ENCODE measurements around the gene FAM43A. TPM values are rescaled to one million over a fixed set of nuclear protein-coding genes. Genes with fewer than 3 reads are reported as not detected.
A peak's percentile ranks its signal among the peaks of the same experiment; 100 is the strongest.

FAM43A gene
- total and polyA plus RNA-seq, 9 of the 15 experiments (the other 6 are each of a cell fraction or from before 2014, with no cell fraction given), result 0.03 to 1.2 (median 0.21) TPM

DNA sequence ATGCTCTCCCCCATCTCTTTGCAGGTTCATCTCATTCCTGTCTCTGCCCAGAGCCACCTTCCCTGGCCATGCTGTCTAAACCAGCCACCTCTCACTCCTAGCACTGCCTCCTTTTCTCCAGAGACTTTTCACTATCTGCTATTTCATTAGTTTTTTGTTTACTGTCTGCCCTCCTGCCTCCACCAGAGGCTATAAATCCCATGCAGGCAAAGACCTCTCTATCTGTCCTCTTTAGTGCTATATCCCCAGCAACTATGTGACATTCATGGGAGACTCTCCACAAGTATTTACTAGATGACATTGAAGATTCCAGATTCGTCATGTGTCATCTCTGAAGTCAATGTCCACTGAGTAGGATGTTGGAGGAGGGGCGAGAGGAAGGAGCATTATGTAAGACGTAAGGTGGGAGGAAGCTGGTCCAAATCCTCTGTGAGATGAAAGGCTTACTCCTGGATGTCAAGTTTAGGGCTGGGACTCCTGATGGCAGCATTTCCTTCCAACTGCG is 3.4 kb upstream of the FAM43A start (continued):
- TF ChIP-seq, protein P1, sequence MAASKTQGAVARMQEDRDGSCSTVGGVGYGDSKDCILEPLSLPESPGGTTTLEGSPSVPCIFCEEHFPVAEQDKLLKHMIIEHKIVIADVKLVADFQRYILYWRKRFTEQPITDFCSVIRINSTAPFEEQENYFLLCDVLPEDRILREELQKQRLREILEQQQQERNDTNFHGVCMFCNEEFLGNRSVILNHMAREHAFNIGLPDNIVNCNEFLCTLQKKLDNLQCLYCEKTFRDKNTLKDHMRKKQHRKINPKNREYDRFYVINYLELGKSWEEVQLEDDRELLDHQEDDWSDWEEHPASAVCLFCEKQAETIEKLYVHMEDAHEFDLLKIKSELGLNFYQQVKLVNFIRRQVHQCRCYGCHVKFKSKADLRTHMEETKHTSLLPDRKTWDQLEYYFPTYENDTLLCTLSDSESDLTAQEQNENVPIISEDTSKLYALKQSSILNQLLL (CRISPR knock-in tag; IDR thresholded peaks at IDR 0.05; ENCODE audit: borderline replicate concordance), result no peak
- TF ChIP-seq CEBPG (CRISPR knock-in tag; IDR thresholded peaks at IDR 0.05) (0 out of 2 replicates have a peak, but pooled peaks have one; percentile 15), CEBPG (tag; conservative IDR thresholded peaks at IDR 0.05 in 1 of 2, IDR thresholded peaks at IDR 0.05 in 1 of 2) (no peak), EHMT2 (IDR thresholded peaks at IDR 0.05) (0 out of 2 replicates have a peak, but pooled peaks have one; percentile 41), GATA2 (CRISPR knock-in tag; IDR thresholded peaks at IDR 0.05) (0 out of 2 replicates have a peak, but pooled peaks have one; percentile 19)

DNA sequence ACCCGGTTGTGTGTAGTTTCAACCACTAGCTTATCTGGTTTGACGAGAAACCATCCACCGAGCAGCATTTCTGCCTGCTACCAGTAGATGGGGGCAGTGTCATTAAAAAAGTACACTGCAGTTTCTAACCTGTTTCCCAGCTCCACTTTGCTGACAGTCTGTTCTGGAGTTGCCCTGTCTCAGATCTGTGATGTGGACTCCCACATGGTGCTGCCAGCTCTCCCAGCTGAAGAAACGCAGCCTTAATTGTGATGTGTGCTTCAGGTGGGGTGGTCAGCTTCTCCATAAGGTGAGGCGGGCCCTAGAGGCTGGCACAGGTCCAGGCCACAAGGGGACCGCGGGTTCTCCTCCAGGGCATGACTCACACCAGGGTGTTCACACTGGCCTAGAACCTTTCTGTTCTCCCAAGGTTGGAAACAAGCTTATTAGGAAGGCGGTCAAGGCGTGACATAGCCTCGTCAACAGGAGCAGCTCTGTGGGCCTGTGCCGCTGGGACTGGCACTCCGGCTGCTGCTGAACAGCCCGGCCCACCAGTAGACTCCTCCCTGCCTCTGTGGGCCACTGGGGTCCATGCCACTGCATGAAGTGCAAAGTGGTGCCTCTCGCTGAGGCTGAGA is 2.9 kb upstream of the FAM43A start:
- BruUV-seq (replicated peaks), result no TSS peak
- peak; percentile 99 for FAIRE-seq
- TF ChIP-seq POU5F1 (IDR thresholded peaks at IDR 0.05; ENCODE audit: borderline replicate concordance, low read depth, low read length, partially characterized antibody) (no peak), NFIX (CRISPR knock-in tag; IDR thresholded peaks at IDR 0.05; ENCODE audit: low read depth) (no peak), NONO (IDR thresholded peaks at IDR 0.05; ENCODE audit: low read depth in 2 of 2, low read length in 1 of 2) (no peak), ZNF408 (CRISPR knock-in tag; IDR thresholded peaks at IDR 0.05; ENCODE audit: low read depth) (no peak), FOXK2 (conservative IDR thresholded peaks at IDR 0.05 in 1 of 2, IDR thresholded peaks at IDR 0.05 in 1 of 2; ENCODE audit: low read depth in 2 of 2) (0 out of 4 replicates have a peak, but pooled peaks of 1 of the 2 experiments have one; percentile 12), MYBL2 (IDR thresholded peaks at IDR 0.05; ENCODE audit: low read depth) (no peak), MYBL2 (CRISPR knock-in tag; IDR thresholded peaks at IDR 0.05; ENCODE audit: borderline replicate concordance) (no peak), KLF1 (tag; IDR thresholded peaks at IDR 0.05) (no peak), NCOA2 (IDR thresholded peaks at IDR 0.05; ENCODE audit: partially characterized antibody in 2 of 2) (no peak)

More for the DNA sequence above, 2.9 kb upstream of the FAM43A start:
- Histone ChIP-seq H3K27ac (ENCODE audit: extremely low read depth, low read depth, low read length) (no peak overlapping the region), H3K4me1 (replicated peaks in 1 of 2; ENCODE audit: control insufficient read depth in 2 of 2, insufficient read depth in 2 of 2, low read length in 2 of 2) (peaks cover 11 to 19% of the 10 kb centered on the region in 2 experiments), H3K27me3 (ENCODE audit: control insufficient read depth in 2 of 2, insufficient read depth in 2 of 2, low read length in 2 of 2) (peaks cover 0 to 17% of the 10 kb centered on the region in 2 experiments; a peak in 3 of 5 replicates), H4K20me1 (replicated peaks; ENCODE audit: control insufficient read depth, insufficient read depth, low read length) (no peaks in the 10 kb centered on the region), H3K4me2 (ENCODE audit: insufficient read depth, low read length) (peak overlapping the region; percentile 70), H2AFZ (ENCODE audit: low read depth, low read length) (peak overlapping the region; percentile 90), H3K9me1 (ENCODE audit: control insufficient read depth, insufficient read depth, low read length) (no peaks in the 10 kb centered on the region), H3K9me3 (replicated peaks; ENCODE audit: control insufficient read depth, insufficient read depth, low read depth, low read length) (no peaks in the 10 kb centered on the region), H3K9ac (ENCODE audit: insufficient read depth in 1 of 2, low read depth in 2 of 2, low read length in 2 of 2) (peak overlapping the region in 1 of 2 experiments; percentile 81; a peak in 2 of 4 replicates), H3K36me3 (ENCODE audit: control insufficient read depth, insufficient read depth, low read length) (no peaks in the 10 kb centered on the region), H3K79me2 (ENCODE audit: control insufficient read depth, insufficient read depth, low read length) (no peaks in the 10 kb centered on the region), H3K4me3 (no peak overlapping the region)
- ChIA-PET CTCF (ENCODE audit: low intra/inter-chr PET ratio) (interaction anchor here (0.7 to 1.7 kb wide), 7 partner anchors 11 to 840 kb away, joined by 3 to 19 read pairs (median 4); no protein-coding TSS in a partner anchor), POLR2A (interaction anchor here (0.6 to 1.9 kb wide), 6 partner anchors 9 to 685 kb away, joined by 3 to 15 read pairs (median 4); partner anchors contain the start of gene LSG1)
- in situ Hi-C loops (cut with MboI), result loop anchor here (5.0 to 10.0 kb wide), 3 partner anchors 422 to 842 kb away; no protein-coding TSS in a partner anchor
- intact Hi-C loops (cut with micrococcal nuclease), result loop anchor here (1.0 to 10.0 kb wide), 4 partner anchors 272 to 839 kb away; no protein-coding TSS in a partner anchor
- ATAC-seq (peak; percentile 93), DNase-seq (ENCODE audit: extremely low read depth in 1 of 4, low spot score in 3 of 4) (peak; percentile 73 to 86 (median 80))
- 20% methylated on average over 13 of the region's 14 CpGs for WGBS (ENCODE audit: insufficient coverage, low coverage, missing lambda C conversion rate)

All from K562 (cell line).